GM18499 (cell line): ENCODE data around the gene RCOR2.

Experiments used
- ATAC-seq: cut with Tn5 transposase; IDR thresholded peaks from one replicate; pipeline ENCODE4 v1.9.1; 2021; ENCODE audit warnings: moderate number of reproducible peaks; ENCODE audit not compliant: insufficient read depth, unreplicated experiment

The RCOR2 gene

GRCh38 chr11:63929616-63930015 is 12.7 kb upstream of the RCOR2 start:
- ATAC-seq: no peak

- ATAC-seq: no peak
These were observed 6.4 kb upstream of the RCOR2 start for GRCh38 chr11:63923319-63923718.

- ATAC-seq: no peak
These were observed 5.8 kb upstream of the RCOR2 start for GRCh38 chr11:63922673-63923192.

- ATAC-seq: no peak
These were observed 4.0 kb upstream of the RCOR2 start for GRCh38 chr11:63920939-63921417.

- no peak for ATAC-seq
These were observed 3.4 kb upstream of the RCOR2 start for GRCh38 chr11:63920126-63920938.

GRCh38 chr11:63919267-63920125 is 2.5 kb upstream of the RCOR2 start:
- no peak for ATAC-seq

GRCh38 chr11:63918507-63919191 is 1.7 kb upstream of the RCOR2 start:
- no peak for ATAC-seq

GRCh38 chr11:63917692-63918506 is 935 bp upstream of the RCOR2 start:
- no peak for ATAC-seq

GRCh38 chr11:63915961-63916836 is 765 bp downstream of the RCOR2 start:
- no peak for ATAC-seq

GRCh38 chr11:63914896-63915691 is 1.9 kb downstream of the RCOR2 start:
- ATAC-seq: no peak

- ATAC-seq: no peak
These were observed 2.8 kb downstream of the RCOR2 start for GRCh38 chr11:63913866-63914830.

GRCh38 chr11:63912678-63913077 is 4.3 kb downstream of the RCOR2 start:
- ATAC-seq: no peak

- ATAC-seq: no peak
These were observed 5.1 kb downstream of the RCOR2 start for GRCh38 chr11:63911876-63912275.

- no peak for ATAC-seq
These were observed 5.5 kb downstream of the RCOR2 start for GRCh38 chr11:63911440-63911839.

- no peak for ATAC-seq
These were observed 6.3 kb downstream of the RCOR2 start for GRCh38 chr11:63910675-63911074.

GRCh38 chr11:63909591-63910506 is 7.1 kb downstream of the RCOR2 start:
- no peak for ATAC-seq
